Measurements from ENCODE around the gene SPAAR. TPM values are rescaled to one million over a fixed set of nuclear protein-coding genes. Genes with fewer than 3 reads are reported as not detected.

The SPAAR gene
- total and polyA plus RNA-seq, 9 of the 15 experiments (the other 6 are each of a cell fraction or from before 2014, with no cell fraction given), result not detected

GRCh38 chr9:35862328-35862727 is 47.0 kb upstream of the SPAAR start (continued):
- TF ChIP-seq TEAD4 (IDR thresholded peaks at IDR 0.05; ENCODE audit: low read length) (no peak), TEAD4 (CRISPR knock-in tag; IDR thresholded peaks at IDR 0.05; ENCODE audit: borderline replicate concordance) (no peak), ZNF277 (CRISPR knock-in tag; IDR thresholded peaks at IDR 0.05; ENCODE audit: borderline replicate concordance) (no peak), MCM5 (IDR thresholded peaks at IDR 0.05; ENCODE audit: low read depth) (no peak), ETS1 (conservative IDR thresholded peaks at IDR 0.05; ENCODE audit: control insufficient read depth, low read depth, low read length) (no peak)

DNA sequence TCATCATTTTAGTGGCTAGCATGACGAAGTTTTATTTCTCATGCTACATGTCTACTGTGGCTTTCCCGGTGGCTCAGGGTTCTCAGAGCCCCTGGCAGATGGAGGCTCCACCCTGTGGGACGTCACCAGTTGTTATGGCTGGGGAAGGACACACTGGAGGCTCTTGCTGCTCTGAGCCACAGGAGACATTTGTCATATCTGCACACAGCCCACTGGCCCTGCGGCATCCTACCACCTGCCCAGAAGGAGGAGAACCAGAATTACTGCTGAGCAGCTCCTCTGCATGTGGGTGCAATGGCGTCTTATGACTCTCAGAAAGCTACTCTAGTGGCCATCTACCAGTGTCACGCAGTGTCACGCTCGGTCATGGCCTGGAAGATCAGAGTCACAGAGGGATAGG is 45.7 kb upstream of the SPAAR start:
- POLR2A ChIA-PET, result no interaction called here
- BruUV-seq (replicated peaks), result no TSS peak
- Histone ChIP-seq H3K79me2 (ENCODE audit: control insufficient read depth, insufficient read depth, low read length) (no peaks in the 10 kb centered on the region), H3K9me3 (replicated peaks; ENCODE audit: control insufficient read depth, insufficient read depth, low read depth, low read length) (no peaks in the 10 kb centered on the region), H3K27me3 (ENCODE audit: control insufficient read depth in 2 of 2, insufficient read depth in 2 of 2, low read length in 2 of 2) (peaks cover 8 to 58% of the 10 kb centered on the region in 2 experiments; a peak in 4 of 5 replicates), H3K27ac (ENCODE audit: extremely low read depth, low read depth, low read length) (no peak overlapping the region), H3K9ac (ENCODE audit: insufficient read depth in 1 of 2, low read depth in 2 of 2, low read length in 2 of 2) (no peak overlapping the region), H4K20me1 (replicated peaks; ENCODE audit: control insufficient read depth, insufficient read depth, low read length) (no peaks in the 10 kb centered on the region), H3K4me1 (replicated peaks in 1 of 2; ENCODE audit: control insufficient read depth in 2 of 2, insufficient read depth in 2 of 2, low read length in 2 of 2) (no peaks in the 10 kb centered on the region), H2AFZ (ENCODE audit: low read depth, low read length) (no peak overlapping the region), H3K36me3 (ENCODE audit: control insufficient read depth, insufficient read depth, low read length) (no peaks in the 10 kb centered on the region), H3K4me2 (ENCODE audit: insufficient read depth, low read length) (no peak overlapping the region), H3K4me3 (no peak overlapping the region), H3K9me1 (ENCODE audit: control insufficient read depth, insufficient read depth, low read length) (no peaks in the 10 kb centered on the region)
- 0 out of 3 replicates have a peak, but pooled peaks have one; percentile 23 for ATAC-seq
- CTCF ChIA-PET (ENCODE audit: low intra/inter-chr PET ratio), result no interaction called here
- no peak for TF ChIP-seq RNF219 (CRISPR knock-in tag; IDR thresholded peaks at IDR 0.05)
- peak; percentile 59; the same call in 1 of the 2 replicates for TF ChIP-seq RFX5 (IDR thresholded peaks at IDR 0.05; ENCODE audit: low read depth, low read length)
- FAIRE-seq, result no peak
- DNase-seq (ENCODE audit: extremely low read depth in 1 of 4, low spot score in 3 of 4), result no peak
- in situ Hi-C loops (cut with MboI), result no loop called here
- intact Hi-C loops (cut with micrococcal nuclease), result no loop called here
- WGBS (ENCODE audit: insufficient coverage, low coverage, missing lambda C conversion rate), result 1% methylated on average over 7 of the region's 8 CpGs

All from K562 (cell line).